H7 (cell line): ENCODE data around the gene VHLL. TPM values are rescaled to one million over a fixed set of nuclear protein-coding genes. Genes with fewer than 3 reads are reported as not detected.
"Not testable (repeated sequence)": the region's sequence is repeated elsewhere in the genome, so short reads cannot be mapped to it uniquely, and the experiment has no call there.

Source experiments
- DNase-seq: peaks from one replicate; pipeline ENCODE4 v3.0.0; 2012
- H3K27me3 ChIP-seq: 2 replicates; pipeline ENCODE4 v1.6.0; 2011; ENCODE audit warnings: mild to moderate bottlenecking, low read length; ENCODE audit not compliant: control insufficient read depth, insufficient read depth
- H3K36me3 ChIP-seq: replicated peaks from 2 replicates; pipeline ENCODE4 v1.5.1; 2011; ENCODE audit warnings: low read length; ENCODE audit not compliant: control insufficient read depth, insufficient read depth
- H3K4me3 ChIP-seq: 2 replicates; pipeline ENCODE4 v1.5.1; 2011; ENCODE audit warnings: low read depth, mild to moderate bottlenecking, control low read depth, low read length, moderate library complexity; ENCODE audit not compliant: insufficient read depth
- total RNA-seq: library from RNA; depleted of rRNA; stranded (reverse); fragments of >200 nt; shearing (Covaris generic); gene quantifications from 2 replicates; pipeline ENCODE4 v1.2.3, GENCODE V29; 2014; rRNA removed

VHLL gene
- not detected in 2 replicates for total RNA-seq

- Histone ChIP-seq H3K36me3 (no peaks in the 10 kb centered on the region), H3K4me3 (no peak within 1 kb of the TSS)
- no peak for DNase-seq
Measured at GRCh38 chr1:156298852-156299357, at the start of gene VHLL. TSS of gene VHLL (minus strand) at chr1:156299307. CDS start at chr1:156299189, 118 bp downstream.

DNA sequence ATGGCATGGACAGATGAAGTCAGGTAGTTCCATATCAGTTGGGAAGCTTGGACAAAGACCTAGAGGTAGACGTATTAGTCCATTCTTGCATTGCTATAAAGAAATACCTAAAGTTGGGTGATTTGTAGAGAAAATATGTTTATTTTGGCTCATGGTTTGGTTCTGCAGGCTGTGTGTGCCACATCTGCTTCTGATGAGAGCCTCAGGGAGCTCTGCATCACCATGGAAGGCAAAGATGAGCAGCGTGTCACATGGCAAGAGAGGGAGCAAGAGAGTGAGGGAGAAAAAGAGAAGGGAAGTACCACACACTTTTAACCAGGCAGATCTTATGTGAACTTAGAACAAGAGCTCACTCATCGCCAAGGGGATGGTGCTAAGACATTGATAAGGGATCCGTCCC, 48.2 kb upstream of the VHLL start:
- no peaks in the 10 kb centered on the region; the same call in 1 of the 2 replicates for H3K27me3 ChIP-seq
- no peak for DNase-seq
- no peak overlapping the region for H3K4me3 ChIP-seq
- H3K36me3 ChIP-seq, result no peaks in the 10 kb centered on the region

More at GRCh38 chr1:156298852-156299357, at the start of gene VHLL:
- no peaks in the 10 kb centered on the region for H3K27me3 ChIP-seq

DNA sequence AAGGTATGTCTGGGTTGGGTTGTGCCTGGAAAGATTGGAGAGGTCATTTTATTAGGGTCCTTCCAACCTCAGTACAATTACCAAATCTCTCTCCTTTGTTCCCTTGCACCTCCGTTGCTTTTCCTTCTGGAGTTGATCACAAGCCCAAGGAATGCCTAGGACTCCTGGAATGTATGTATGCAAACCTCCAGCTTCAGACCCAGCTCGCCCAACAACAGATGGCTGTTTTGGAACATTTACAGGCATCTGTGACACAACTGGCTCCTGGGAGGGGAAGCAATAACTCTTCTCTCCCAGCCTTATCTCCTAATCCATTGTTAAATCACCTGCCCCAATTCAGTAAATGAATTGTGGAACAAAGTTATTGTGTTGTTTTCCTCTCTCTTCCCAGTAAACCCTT, 47.5 kb upstream of the VHLL start:
- Histone ChIP-seq H3K27me3 (no peaks in the 10 kb centered on the region; the same call in 1 of the 2 replicates), H3K36me3 (no peaks in the 10 kb centered on the region)
- no peak for DNase-seq

GRCh38 chr1:156346035-156346434, 46.9 kb upstream of the VHLL start:
- not testable (repeated sequence) for H3K27me3 ChIP-seq, DNase-seq, H3K4me3 ChIP-seq, H3K36me3 ChIP-seq

More for the DNA sequence above, 47.5 kb upstream of the VHLL start:
- H3K4me3 ChIP-seq, result no peak overlapping the region

DNA sequence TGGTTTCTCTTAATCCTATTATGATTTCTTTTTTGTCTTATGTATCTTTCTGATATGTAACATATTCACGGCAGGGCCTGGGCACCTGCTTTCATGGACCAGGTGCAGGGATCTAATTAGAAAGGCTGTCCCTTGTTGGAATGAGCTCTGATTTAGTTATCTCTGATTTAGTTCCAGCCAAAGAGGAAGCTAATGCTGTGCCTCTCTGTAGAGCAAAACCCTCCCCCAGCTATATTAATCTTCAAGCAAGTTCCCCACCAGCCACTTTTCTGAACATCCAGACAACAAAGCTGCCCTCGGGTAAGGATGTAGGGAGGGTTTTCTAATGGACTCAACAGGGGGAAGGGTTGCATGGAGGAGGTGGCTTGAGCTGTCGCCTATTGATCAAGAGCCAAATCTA, 45.3 kb upstream of the VHLL start:
- DNase-seq, result no peak
- Histone ChIP-seq H3K4me3 (no peak overlapping the region), H3K36me3 (no peaks in the 10 kb centered on the region), H3K27me3 (no peaks in the 10 kb centered on the region; the same call in 1 of the 2 replicates)

DNA sequence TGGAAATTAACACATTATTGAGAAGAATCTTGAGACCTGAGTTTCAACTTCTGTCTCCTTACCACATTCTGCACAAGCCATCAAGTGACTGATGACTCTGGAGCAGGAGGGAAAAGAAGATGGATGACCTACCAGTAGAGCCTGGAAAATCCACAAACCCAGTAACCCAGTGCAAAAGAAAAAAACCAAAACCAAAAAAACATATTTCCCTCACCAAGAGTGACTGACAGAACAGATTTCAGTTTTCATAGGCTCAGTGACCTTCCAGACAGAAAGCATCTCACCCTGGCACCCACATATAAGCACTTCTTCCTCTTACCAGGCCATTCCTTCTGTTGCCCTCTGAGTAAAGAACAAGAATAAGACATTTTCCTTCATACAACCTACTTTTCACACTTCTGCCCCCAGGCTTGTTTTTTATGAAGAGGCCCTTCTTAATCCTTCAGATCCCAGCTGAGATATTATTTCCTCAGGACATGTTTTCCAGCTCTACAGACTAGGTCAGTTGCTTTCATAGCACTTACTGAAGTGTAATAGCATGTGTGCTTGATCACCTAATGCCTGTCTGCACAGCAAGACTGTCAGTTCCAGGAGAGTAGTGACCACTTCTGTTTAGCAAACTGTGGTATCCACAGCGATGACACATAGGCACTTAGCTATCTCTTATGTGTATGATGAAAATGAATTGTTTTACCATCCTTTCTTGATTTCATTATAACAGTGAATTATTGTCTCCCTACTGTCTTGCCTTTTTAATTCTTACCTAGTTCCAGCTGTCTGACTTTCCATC, 43.3 kb upstream of the VHLL start:
- Histone ChIP-seq H3K36me3 (no peaks in the 10 kb centered on the region), H3K27me3 (no peaks in the 10 kb centered on the region; the same call in 1 of the 2 replicates), H3K4me3 (no peak overlapping the region)
- DNase-seq, result no peak

DNA sequence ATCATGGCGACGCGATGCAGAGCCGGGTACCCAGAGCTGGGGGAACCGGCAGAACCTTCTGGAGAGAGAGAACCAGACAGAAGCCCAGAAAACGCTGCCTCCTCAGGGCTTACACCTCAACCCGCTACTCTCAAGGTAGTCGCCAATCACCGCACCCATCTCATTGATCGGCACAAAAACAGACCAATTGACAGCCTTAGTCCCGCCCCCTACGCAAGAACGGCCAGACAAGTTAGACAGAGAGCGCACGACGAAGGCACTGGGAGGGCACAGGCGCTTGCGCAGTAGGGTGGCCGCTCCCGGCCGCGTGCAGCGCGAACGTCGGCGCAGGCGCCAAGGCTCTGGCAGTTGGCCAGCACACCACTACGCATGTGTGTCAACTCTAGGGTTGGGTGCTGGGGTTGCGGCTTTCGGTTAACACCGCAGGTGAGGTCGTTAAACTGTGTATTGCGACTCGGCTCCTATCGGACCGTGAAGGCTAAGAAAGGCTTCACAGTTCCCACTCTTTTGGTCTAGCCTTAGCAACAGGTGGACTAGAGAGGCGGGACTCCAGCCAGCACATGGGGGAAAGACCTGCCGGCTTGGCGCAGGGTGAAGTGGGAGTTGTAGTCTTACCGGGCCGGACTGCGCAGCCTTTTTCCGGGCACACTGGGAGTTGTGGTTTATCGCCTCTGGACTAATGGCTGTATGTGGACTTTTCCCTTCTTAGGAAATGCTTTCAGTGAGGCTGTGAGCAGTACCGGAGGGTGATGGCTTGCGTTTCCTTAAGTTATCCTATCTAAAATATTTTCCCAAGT, 39.3 kb upstream of the VHLL start, which contains the start of the genes CCT3 and TSACC:
TSS of gene CCT3 (minus strand) at position 113 of the 797 bp plus-strand sequence. CDS start at position 5, 108 bp downstream.
TSS of gene TSACC (plus strand) at position 347 of the 797 bp plus-strand sequence. CDS start 1,232 bp downstream, outside the sequence.
- H3K36me3 ChIP-seq, result peaks cover 19% of the 10 kb centered on the region
- peak within 1 kb of the TSS; percentile 72 for H3K4me3 ChIP-seq
- no peaks in the 10 kb centered on the region for H3K27me3 ChIP-seq
- DNase-seq, result peak; percentile 97

GRCh38 chr1:156337888-156338179, 38.7 kb upstream of the VHLL start:
- H3K27me3 ChIP-seq, result no peaks in the 10 kb centered on the region

GRCh38 chr1:156337052-156337887, 38.2 kb upstream of the VHLL start:
- H3K36me3 ChIP-seq, result peaks cover 26% of the 10 kb centered on the region
- H3K4me3 ChIP-seq, result peak overlapping the region; percentile 72
- no peaks in the 10 kb centered on the region for H3K27me3 ChIP-seq
- DNase-seq, result no peak

More at GRCh38 chr1:156337888-156338179, 38.7 kb upstream of the VHLL start:
- peak overlapping the region; percentile 72 for H3K4me3 ChIP-seq
- no peak for DNase-seq
- H3K36me3 ChIP-seq, result peaks cover 21% of the 10 kb centered on the region

- Histone ChIP-seq H3K36me3 (peaks cover 29% of the 10 kb centered on the region), H3K4me3 (no peak overlapping the region), H3K27me3 (no peaks in the 10 kb centered on the region)
- no peak for DNase-seq
Measured at GRCh38 chr1:156336242-156336641, 37.1 kb upstream of the VHLL start.

DNA sequence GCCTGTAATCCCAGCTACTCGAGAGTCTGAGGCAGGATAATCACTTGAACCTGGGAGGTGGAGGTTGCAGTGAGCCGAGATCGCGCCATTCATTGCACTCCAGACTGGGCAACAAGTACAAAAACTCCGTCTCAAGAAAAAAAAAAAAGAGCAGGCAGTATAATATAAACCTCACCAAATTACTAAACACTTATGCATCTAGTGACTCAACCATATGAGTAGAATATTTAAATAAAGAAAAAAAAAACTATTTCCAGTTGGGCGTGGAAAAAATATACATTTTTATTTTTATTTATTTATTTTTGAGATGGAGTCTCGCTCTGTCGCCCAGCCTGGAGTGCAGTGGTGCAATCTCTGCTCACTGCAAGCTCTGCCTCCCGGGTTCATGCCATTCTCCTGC, 24.1 kb upstream of the VHLL start:
- DNase-seq, H3K4me3 ChIP-seq, H3K27me3 ChIP-seq: not testable (repeated sequence)
- H3K36me3 ChIP-seq, result peaks cover 44% of the 10 kb centered on the region

- no peaks in the 10 kb centered on the region for H3K27me3 ChIP-seq
- no peak for DNase-seq
- peaks cover 61% of the 10 kb centered on the region for H3K36me3 ChIP-seq
- H3K4me3 ChIP-seq, result no peak overlapping the region
Measured at GRCh38 chr1:156320560-156320959, 21.5 kb upstream of the VHLL start.

- Histone ChIP-seq H3K36me3 (peaks cover 61% of the 10 kb centered on the region), H3K27me3 (no peaks in the 10 kb centered on the region), H3K4me3 (no peak overlapping the region)
- peak; percentile 50 for DNase-seq
Measured at GRCh38 chr1:156319664-156320063, 20.6 kb upstream of the VHLL start.

- no peak for DNase-seq
- no peaks in the 10 kb centered on the region for H3K27me3 ChIP-seq
- no peak overlapping the region for H3K4me3 ChIP-seq
- H3K36me3 ChIP-seq, result peaks cover 57% of the 10 kb centered on the region
Measured at GRCh38 chr1:156316909-156317308, 17.8 kb upstream of the VHLL start.
